ENCODE data around the gene STARD7. TPM values are rescaled to one million over a fixed set of nuclear protein-coding genes. Genes with fewer than 3 reads are reported as not detected.

Gene STARD7
- total and polyA plus RNA-seq, 10 of the 15 experiments (the other 5 are each of a cell fraction or from before 2014, with no cell fraction given) = 85.4 to 237 (median 153) TPM

- no TSS peak for BruUV-seq (replicated peaks)
- Histone ChIP-seq H4K20me1 (ENCODE audit: control insufficient read depth, insufficient read depth) (peaks cover 9% of the 10 kb centered on the region), H3K9me3 (replicated peaks; ENCODE audit: control insufficient read depth, insufficient read depth, low read length) (no peaks in the 10 kb centered on the region), H2AFZ (ENCODE audit: control insufficient read depth, low read depth, low read length) (no peak overlapping the region), H3K4me1 (ENCODE audit: control insufficient read depth, insufficient read depth, low read length) (peaks cover 31% of the 10 kb centered on the region), H3K9ac (ENCODE audit: control insufficient read depth, insufficient read depth, low read length) (peak overlapping the region; percentile 10; the same call in 1 of the 2 replicates), H3K36me3 (ENCODE audit: control insufficient read depth in 2 of 2, insufficient read depth in 2 of 2, low read length in 1 of 2) (peaks cover 0 to 3% of the 10 kb centered on the region in 2 experiments; a peak in 2 of 4 replicates), H3K4me3 (peak overlapping the region; percentile 74; the same call in 1 of the 2 replicates), H3K27me3 (replicated peaks in 1 of 2; ENCODE audit: control insufficient read depth in 2 of 2, insufficient read depth in 2 of 2, low read length in 1 of 2) (no peaks in the 10 kb centered on the region), H3K4me2 (ENCODE audit: control insufficient read depth, insufficient read depth) (peak overlapping the region; percentile 48), H3K27ac (ENCODE audit: control insufficient read depth, insufficient read depth) (no peak overlapping the region), H3K79me2 (ENCODE audit: control insufficient read depth, insufficient read depth, low read length) (peaks cover 91% of the 10 kb centered on the region)
- SMC1A ChIA-PET (ENCODE audit: uncharacterized antibody, unreplicated experiment) = interaction anchor here (0.8 to 8.0 kb wide), 9 partner anchors 15 to 213 kb away, joined by 3 to 116 read pairs (median 4); partner anchors contain the start of gene ASTL
- TF ChIP-seq NFYB (IDR thresholded peaks at IDR 0.05; ENCODE audit: insufficient read depth, low read depth, low read length) = no peak
- TF ChIP-seq IKZF1 (conservative IDR thresholded peaks at IDR 0.05) = no peak
- no peak for TF ChIP-seq ZNF207 (IDR thresholded peaks at IDR 0.05; ENCODE audit: borderline replicate concordance)
- CTCF ChIA-PET = interaction anchor here (0.7 to 10.2 kb wide), 10 partner anchors 17 to 321 kb away, joined by 3 to 90 read pairs (median 5); partner anchors contain the start of gene ASTL
- RAD21 ChIA-PET (ENCODE audit: unreplicated experiment) = interaction anchor here (0.7 to 9.0 kb wide), 7 partner anchors 13 to 67 kb away, joined by 3 to 93 read pairs (median 5); partner anchors contain the start of gene ASTL
- POLR2A ChIA-PET = interaction anchor here (0.6 to 2.3 kb wide), 7 partner anchors 19 to 61 kb away, joined by 3 to 13 read pairs (median 6); no protein-coding TSS in a partner anchor
- DNase-seq (ENCODE audit: low read depth, low spot score) (no peak), ATAC-seq (no peak), FAIRE-seq (no peak)
- intact Hi-C loops (cut with micrococcal nuclease; ENCODE audit: unreplicated experiment) = loop anchor here (1.0 to 5.0 kb wide), 3 partner anchors 58 to 131 kb away; partner anchors contain the start of gene NCAPH
- in situ Hi-C loops (cut with MboI) = no loop called here
Measured at GRCh38 chr2:96205888-96206287, 2.7 kb downstream of the STARD7 start.

- H3K9me3 ChIP-seq (replicated peaks; ENCODE audit: control insufficient read depth, insufficient read depth, low read length) = no peaks in the 10 kb centered on the region
- peaks cover 95% of the 10 kb centered on the region for H3K79me2 ChIP-seq (ENCODE audit: control insufficient read depth, insufficient read depth, low read length)
- CTCF ChIA-PET = interaction anchor here (0.5 to 10.2 kb wide), 15 partner anchors 18 to 560 kb away, joined by 3 to 90 read pairs (median 4); partner anchors contain the start of gene ASTL
- BruUV-seq (replicated peaks) = no TSS peak
- H3K4me2 ChIP-seq (ENCODE audit: control insufficient read depth, insufficient read depth) = peak overlapping the region; percentile 48
- H2AFZ ChIP-seq (ENCODE audit: control insufficient read depth, low read depth, low read length) = no peak overlapping the region
- peaks cover 0 to 3% of the 10 kb centered on the region in 2 experiments; a peak in 2 of 4 replicates for H3K36me3 ChIP-seq (ENCODE audit: control insufficient read depth in 2 of 2, insufficient read depth in 2 of 2, low read length in 1 of 2)
- SMC1A ChIA-PET (ENCODE audit: uncharacterized antibody, unreplicated experiment) = interaction anchor here (0.8 to 8.0 kb wide), 13 partner anchors 9 to 140 kb away, joined by 3 to 116 read pairs (median 4); partner anchors contain the start of gene ASTL
- peak overlapping the region; percentile 8; the same call in 1 of the 2 replicates for H3K9ac ChIP-seq (ENCODE audit: control insufficient read depth, insufficient read depth, low read length)
- RAD21 ChIA-PET (ENCODE audit: unreplicated experiment) = interaction anchor here (0.8 to 9.0 kb wide), 8 partner anchors 27 to 183 kb away, joined by 3 to 93 read pairs (median 4); partner anchors contain the start of gene ASTL
- H3K27ac ChIP-seq (ENCODE audit: control insufficient read depth, insufficient read depth) = no peak overlapping the region; the same call in 1 of the 2 replicates
- DNase-seq (ENCODE audit: low read depth, low spot score) (no peak), FAIRE-seq (no peak), ATAC-seq (no peak)
- peak overlapping the region; percentile 74 for H3K4me3 ChIP-seq
- POLR2A ChIA-PET = interaction anchor here (0.5 to 2.3 kb wide), 13 partner anchors 9 to 62 kb away, joined by 3 to 13 read pairs (median 5); no protein-coding TSS in a partner anchor
- in situ Hi-C loops (cut with MboI) (no loop called here), intact Hi-C loops (cut with micrococcal nuclease; ENCODE audit: unreplicated experiment) (loop anchor here (1.0 to 5.0 kb wide), 3 partner anchors 59 to 132 kb away; partner anchors contain the start of gene NCAPH)
- peaks cover 12% of the 10 kb centered on the region for H4K20me1 ChIP-seq (ENCODE audit: control insufficient read depth, insufficient read depth)
- WGBS (ENCODE audit: insufficient coverage, insufficient replicate concordance, low lambda C conversion rate, missing lambda C conversion rate) = 10% methylated on average over 6 of the region's 6 CpGs
- no peak for TF ChIP-seq PML (IDR thresholded peaks at IDR 0.05; ENCODE audit: low read length)
- TF ChIP-seq NFYA (IDR thresholded peaks at IDR 0.05; ENCODE audit: borderline replicate concordance, low read depth, low read length) = no peak
- no peak for TF ChIP-seq CREM (IDR thresholded peaks at IDR 0.05; ENCODE audit: low read depth)
- TF ChIP-seq GATAD2B (conservative IDR thresholded peaks at IDR 0.05; ENCODE audit: low read depth) = no peak
- TF ChIP-seq E2F8 (IDR thresholded peaks at IDR 0.05; ENCODE audit: low read depth, partially characterized antibody) = no peak
- TF ChIP-seq MXI1 (IDR thresholded peaks at IDR 0.05; ENCODE audit: low read depth, low read length) = no peak
- peaks cover 23% of the 10 kb centered on the region for H3K4me1 ChIP-seq (ENCODE audit: control insufficient read depth, insufficient read depth, low read length)
- no peaks in the 10 kb centered on the region for H3K27me3 ChIP-seq (replicated peaks in 1 of 2; ENCODE audit: control insufficient read depth in 2 of 2, insufficient read depth in 2 of 2, low read length in 1 of 2)
Measured at GRCh38 chr2:96204836-96205624, 3.6 kb downstream of the STARD7 start.

Measured in GM12878 (cell line).